ENCODE results near the gene IGFBP4. TPM values are rescaled to one million over a fixed set of nuclear protein-coding genes. Genes with fewer than 3 reads are reported as not detected.

Gene IGFBP4
- total and polyA plus RNA-seq, 2 experiments from 2014 or later = 44.9 to 183 TPM

DNA sequence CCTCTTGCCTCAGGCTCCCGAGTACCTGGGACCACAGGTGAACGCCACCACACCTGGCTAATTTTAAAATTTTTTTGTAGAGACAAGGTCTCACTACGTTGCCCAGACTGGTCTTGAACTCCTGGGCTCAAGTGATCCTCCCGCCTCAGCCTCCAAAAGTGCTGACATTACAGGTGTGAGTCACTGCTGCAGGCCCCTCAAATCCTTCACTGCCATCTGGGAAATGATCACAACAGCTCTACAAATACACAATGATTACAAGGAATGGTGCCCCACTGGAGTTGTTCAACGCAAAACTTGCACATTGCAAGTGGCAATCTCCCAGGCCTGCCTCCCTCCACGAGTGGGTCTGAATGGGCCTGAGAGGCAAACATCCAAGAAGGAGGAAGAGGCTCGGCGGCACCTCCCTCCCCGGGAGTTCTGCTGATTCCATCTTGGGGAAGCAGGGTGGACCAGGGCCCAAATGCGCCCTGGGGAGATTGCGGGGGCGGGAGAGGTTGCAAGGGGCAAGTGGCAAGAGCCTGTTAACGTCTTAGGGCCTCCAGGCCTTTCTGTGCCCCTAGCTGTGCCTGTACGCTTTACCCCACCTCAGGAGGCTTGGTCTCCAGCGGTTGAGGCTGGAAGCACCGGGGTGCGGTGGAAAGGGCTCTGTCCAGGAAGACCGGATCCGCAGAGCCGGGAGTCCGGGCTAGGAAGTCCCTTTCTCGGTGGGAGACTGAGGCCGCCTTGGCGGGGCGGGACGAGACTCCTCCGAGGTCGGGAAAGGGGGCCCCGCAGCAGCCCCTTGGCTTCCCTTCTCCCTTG lies 656 bp upstream of the IGFBP4 start:
- no peaks in the 10 kb centered on the region for H3K9me2 ChIP-seq (replicated peaks; ENCODE audit: insufficient read depth)
- H3K27me3 ChIP-seq = no peaks in the 10 kb centered on the region
- peaks cover 15% of the 10 kb centered on the region for H3K4me1 ChIP-seq (ENCODE audit: insufficient read depth)
- TF ChIP-seq EZH2phosphoT487 (IDR thresholded peaks at IDR 0.05; ENCODE audit: low read depth, severe bottlenecking, unreplicated experiment) (no peak), EZH2 (IDR thresholded peaks at IDR 0.05; ENCODE audit: borderline replicate concordance) (no peak)
- TF ChIP-seq, protein P1, sequence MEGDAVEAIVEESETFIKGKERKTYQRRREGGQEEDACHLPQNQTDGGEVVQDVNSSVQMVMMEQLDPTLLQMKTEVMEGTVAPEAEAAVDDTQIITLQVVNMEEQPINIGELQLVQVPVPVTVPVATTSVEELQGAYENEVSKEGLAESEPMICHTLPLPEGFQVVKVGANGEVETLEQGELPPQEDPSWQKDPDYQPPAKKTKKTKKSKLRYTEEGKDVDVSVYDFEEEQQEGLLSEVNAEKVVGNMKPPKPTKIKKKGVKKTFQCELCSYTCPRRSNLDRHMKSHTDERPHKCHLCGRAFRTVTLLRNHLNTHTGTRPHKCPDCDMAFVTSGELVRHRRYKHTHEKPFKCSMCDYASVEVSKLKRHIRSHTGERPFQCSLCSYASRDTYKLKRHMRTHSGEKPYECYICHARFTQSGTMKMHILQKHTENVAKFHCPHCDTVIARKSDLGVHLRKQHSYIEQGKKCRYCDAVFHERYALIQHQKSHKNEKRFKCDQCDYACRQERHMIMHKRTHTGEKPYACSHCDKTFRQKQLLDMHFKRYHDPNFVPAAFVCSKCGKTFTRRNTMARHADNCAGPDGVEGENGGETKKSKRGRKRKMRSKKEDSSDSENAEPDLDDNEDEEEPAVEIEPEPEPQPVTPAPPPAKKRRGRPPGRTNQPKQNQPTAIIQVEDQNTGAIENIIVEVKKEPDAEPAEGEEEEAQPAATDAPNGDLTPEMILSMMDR (IDR thresholded peaks at IDR 0.05; ENCODE audit: poor library complexity) = no peak
- peak overlapping the region; percentile 55 for H3K4me3 ChIP-seq
- peak overlapping the region; percentile 98 for H3K4me2 ChIP-seq
- DNase-seq (ENCODE audit: low spot score) = no peak
- H3K27ac ChIP-seq = peak overlapping the region; percentile 94
- peaks cover 6% of the 10 kb centered on the region for H4K20me1 ChIP-seq (ENCODE audit: insufficient read depth, poor library complexity, severe bottlenecking)
- H3K79me2 ChIP-seq = peaks cover 36% of the 10 kb centered on the region
- H3K36me3 ChIP-seq (replicated peaks; ENCODE audit: insufficient read depth, low read depth) = no peaks in the 10 kb centered on the region
- WGBS (ENCODE audit: low lambda C conversion rate, missing lambda C conversion rate) = 48% methylated on average over 20 of the region's 29 CpGs
- no peaks in the 10 kb centered on the region for H3K9me3 ChIP-seq (ENCODE audit: low read depth)
- H2AFZ ChIP-seq = peak overlapping the region; percentile 97

DNA sequence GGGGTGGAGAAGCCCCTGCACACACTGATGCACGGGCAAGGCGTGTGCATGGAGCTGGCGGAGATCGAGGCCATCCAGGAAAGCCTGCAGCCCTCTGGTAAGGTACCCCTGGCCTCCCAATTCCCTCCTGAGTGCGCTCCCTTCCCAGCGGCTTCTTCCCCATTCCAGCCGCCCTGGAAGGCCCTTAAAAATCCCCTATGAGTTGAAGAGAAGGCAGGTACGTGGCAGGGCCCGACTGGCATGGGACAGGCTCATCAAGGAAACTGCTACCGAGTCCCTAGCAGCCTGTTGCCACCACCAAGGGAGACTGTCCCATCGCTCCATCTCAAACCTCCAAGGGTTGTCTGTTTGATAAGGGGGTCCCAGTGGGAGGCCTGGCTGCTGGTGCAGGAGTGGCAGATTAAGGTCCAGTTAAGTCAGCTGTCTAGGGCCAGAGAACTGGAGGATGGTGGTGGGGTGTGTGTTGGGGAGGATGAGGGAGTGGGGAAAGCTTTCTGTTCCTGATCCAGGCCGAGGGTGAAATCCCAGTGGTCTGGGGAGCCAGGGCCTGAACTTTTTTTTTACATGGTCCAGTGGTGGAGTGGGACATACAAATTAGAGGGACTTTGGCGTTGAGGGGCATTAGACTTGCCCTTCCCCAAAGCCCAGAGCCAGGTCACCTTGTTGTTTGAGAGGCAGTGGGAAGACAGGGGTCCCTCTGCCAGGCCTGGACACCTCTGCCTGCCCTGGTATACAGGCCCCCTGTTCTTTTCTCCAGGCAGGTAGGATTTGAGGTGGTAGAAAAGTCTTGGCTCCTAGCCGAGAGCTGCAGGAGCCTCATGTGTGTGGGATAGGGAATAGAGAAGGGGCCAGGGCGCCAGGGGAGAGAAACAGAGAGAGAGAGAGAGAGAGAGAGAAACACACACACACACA lies 994 bp downstream of the IGFBP4 start:
- H4K20me1 ChIP-seq (ENCODE audit: insufficient read depth, poor library complexity, severe bottlenecking) = peaks cover 6% of the 10 kb centered on the region
- TF ChIP-seq, protein P1 (IDR thresholded peaks at IDR 0.05; ENCODE audit: poor library complexity) = no peak
- no peak for TF ChIP-seq EZH2phosphoT487 (IDR thresholded peaks at IDR 0.05; ENCODE audit: low read depth, severe bottlenecking, unreplicated experiment)
- no peak for TF ChIP-seq EZH2 (IDR thresholded peaks at IDR 0.05; ENCODE audit: borderline replicate concordance)
- peaks cover 46% of the 10 kb centered on the region for H3K79me2 ChIP-seq

DNA sequence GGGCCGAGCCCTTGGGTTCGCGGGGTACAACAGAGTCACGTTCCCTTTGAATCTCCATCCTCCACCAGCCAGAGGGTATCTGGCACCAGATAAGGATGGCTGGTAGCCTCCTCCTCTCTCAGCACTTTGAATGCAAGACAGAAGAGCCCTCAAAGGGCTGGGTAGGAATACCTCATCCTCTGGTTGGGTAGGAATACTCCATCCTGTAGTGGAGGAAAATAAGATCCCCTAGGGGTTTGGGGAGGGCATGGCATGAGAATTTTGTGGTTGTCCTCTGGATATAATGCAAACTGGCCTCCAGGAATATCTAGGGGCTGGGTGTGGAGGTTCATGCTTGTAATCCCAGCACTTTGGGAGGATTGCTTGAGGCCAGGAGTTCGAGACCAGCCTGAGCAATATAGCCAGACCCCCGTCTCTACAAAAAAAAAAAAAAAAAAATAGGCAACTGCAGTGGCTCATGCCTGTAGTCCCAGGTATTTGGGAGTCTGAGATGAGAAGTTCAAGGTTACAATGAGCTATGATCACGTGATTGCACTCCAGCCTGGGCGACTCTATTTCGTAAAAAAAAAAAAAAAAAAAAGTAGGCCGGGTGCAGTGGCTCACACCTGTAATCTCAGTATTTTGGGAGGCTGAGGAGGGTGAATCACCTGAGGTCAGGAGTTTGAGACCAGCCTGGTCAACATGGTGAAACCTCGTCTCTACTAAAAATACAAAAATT lies 2.7 kb downstream of the IGFBP4 start:
- H3K4me2 ChIP-seq = peak overlapping the region; percentile 98
- H3K27ac ChIP-seq = peak overlapping the region; percentile 78
- peaks cover 6% of the 10 kb centered on the region for H4K20me1 ChIP-seq (ENCODE audit: insufficient read depth, poor library complexity, severe bottlenecking)
- H3K9me3 ChIP-seq (ENCODE audit: low read depth) = no peaks in the 10 kb centered on the region
- TF ChIP-seq EZH2 (IDR thresholded peaks at IDR 0.05; ENCODE audit: borderline replicate concordance) (no peak), EZH2phosphoT487 (IDR thresholded peaks at IDR 0.05; ENCODE audit: low read depth, severe bottlenecking, unreplicated experiment) (no peak)
- TF ChIP-seq, protein P1 (IDR thresholded peaks at IDR 0.05; ENCODE audit: poor library complexity) = no peak
- WGBS (ENCODE audit: low lambda C conversion rate, missing lambda C conversion rate) = 92% methylated on average over 11 of the region's 11 CpGs
- no peaks in the 10 kb centered on the region for H3K27me3 ChIP-seq
- H3K79me2 ChIP-seq = peaks cover 59% of the 10 kb centered on the region
- H3K4me1 ChIP-seq (ENCODE audit: insufficient read depth) = peaks cover 45% of the 10 kb centered on the region
- H3K9me2 ChIP-seq (replicated peaks; ENCODE audit: insufficient read depth) = no peaks in the 10 kb centered on the region
- H3K36me3 ChIP-seq (replicated peaks; ENCODE audit: insufficient read depth, low read depth) = no peaks in the 10 kb centered on the region
- no peak overlapping the region for H3K4me3 ChIP-seq
- no peak overlapping the region for H2AFZ ChIP-seq
- DNase-seq (ENCODE audit: low spot score) = no peak

More for the DNA sequence above, 994 bp downstream of the IGFBP4 start:
- H3K4me3 ChIP-seq = peak overlapping the region; percentile 64
- H3K4me1 ChIP-seq (ENCODE audit: insufficient read depth) = peaks cover 32% of the 10 kb centered on the region
- H3K4me2 ChIP-seq = peak overlapping the region; percentile 98
- peak overlapping the region; percentile 78 for H3K27ac ChIP-seq
- no peaks in the 10 kb centered on the region for H3K9me3 ChIP-seq (ENCODE audit: low read depth)
- H3K36me3 ChIP-seq (replicated peaks; ENCODE audit: insufficient read depth, low read depth) = no peaks in the 10 kb centered on the region
- H3K9me2 ChIP-seq (replicated peaks; ENCODE audit: insufficient read depth) = no peaks in the 10 kb centered on the region
- H3K27me3 ChIP-seq = no peaks in the 10 kb centered on the region
- DNase-seq (ENCODE audit: low spot score) = no peak
- no peak overlapping the region for H2AFZ ChIP-seq
- WGBS (ENCODE audit: low lambda C conversion rate, missing lambda C conversion rate) = 17% methylated on average over 15 of the region's 15 CpGs

Measured in hepatocyte (in vitro differentiated cells).